HepG2 (cell line): Measurements from ENCODE around the gene PRRT1. TPM values are rescaled to one million over a fixed set of nuclear protein-coding genes. Genes with fewer than 3 reads are reported as not detected.

Experiments used
- FLYWCH1 ChIP-seq: sonication (generic); formaldehyde crosslinking; IDR thresholded peaks from 2 replicates; pipeline ENCODE4 v1.8.1; 2023; ENCODE audit warnings: mild to moderate bottlenecking, missing genetic modification reagents
- GMEB1 ChIP-seq: sonication (generic); formaldehyde crosslinking; IDR thresholded peaks from 2 replicates; pipeline ENCODE4 v1.5.1; 2020; ENCODE audit warnings: missing genetic modification reagents, mild to moderate bottlenecking, borderline replicate concordance
- HDAC1 ChIP-seq: sonication (generic); formaldehyde crosslinking; IDR thresholded peaks from 2 replicates; pipeline ENCODE4 v1.5.1; 2020; ENCODE audit warnings: mild to moderate bottlenecking, missing genetic modification reagents
- NCOA2 ChIP-seq: sonication (generic); formaldehyde crosslinking; IDR thresholded peaks from 2 replicates; pipeline ENCODE4 v1.8.0; 2022; ENCODE audit warnings: inconsistent platforms
- RFXAP ChIP-seq: sonication (generic); formaldehyde crosslinking; IDR thresholded peaks from 2 replicates; pipeline ENCODE4 v1.4.0; 2020; ENCODE audit warnings: missing genetic modification reagents, borderline replicate concordance
- SMC3 ChIP-seq: IDR thresholded peaks from 2 replicates; pipeline ENCODE4 v1.6.1; 2011; ENCODE audit warnings: low read length, improper control_type of control experiment
- TCF7 ChIP-seq: sonication (generic); IDR thresholded peaks from 2 replicates; pipeline ENCODE4 v1.6.1; 2016; ENCODE audit warnings: antibody characterized with exemption, low read depth
- THRA ChIP-seq: sonication (generic); formaldehyde crosslinking; IDR thresholded peaks from 2 replicates; pipeline ENCODE4 v1.4.0; 2020; ENCODE audit warnings: missing genetic modification reagents, borderline replicate concordance
- U2AF1 ChIP-seq: fragments of 200-400 bp; formaldehyde crosslinking; optimal IDR thresholded peaks from 2 replicates; pipeline ENCODE3; 2017; ENCODE audit warnings: mild to moderate bottlenecking, low read depth, low read length
- ZFP36L1 ChIP-seq: sonication (generic); formaldehyde crosslinking; IDR thresholded peaks from 2 replicates; pipeline ENCODE4 v1.8.0; 2022; ENCODE audit warnings: mild to moderate bottlenecking, missing genetic modification reagents, moderate library complexity
- ZKSCAN8 ChIP-seq: IDR thresholded peaks from 2 replicates; pipeline ENCODE4 v1.6.1; 2016; ENCODE audit warnings: borderline replicate concordance, missing genetic modification reagents, missing compliant biosample characterization
- ZMYM2 ChIP-seq: sonication (generic); formaldehyde crosslinking; IDR thresholded peaks from 2 replicates; pipeline ENCODE4 v1.8.0; 2022; ENCODE audit warnings: mild to moderate bottlenecking, missing genetic modification reagents
- ZNF205 ChIP-seq: IDR thresholded peaks from 2 replicates; pipeline ENCODE4 v1.6.1; 2018; ENCODE audit warnings: missing biosample characterization, missing genetic modification reagents
- ZNF317 ChIP-seq: sonication (generic); formaldehyde crosslinking; IDR thresholded peaks from 2 replicates; pipeline ENCODE4 v1.5.0; 2020; ENCODE audit warnings: mild to moderate bottlenecking, missing genetic modification reagents
- ZNF550 ChIP-seq: sonication (generic); formaldehyde crosslinking; IDR thresholded peaks from 2 replicates; pipeline ENCODE4 v1.4.0; 2020; ENCODE audit warnings: mild to moderate bottlenecking, missing genetic modification reagents, borderline replicate concordance
- ZNF557 ChIP-seq: sonication (generic); formaldehyde crosslinking; IDR thresholded peaks from 2 replicates; pipeline ENCODE4 v1.4.0; 2020; ENCODE audit warnings: missing genetic modification reagents
- ZNF780A ChIP-seq: sonication (generic); formaldehyde crosslinking; IDR thresholded peaks from 2 replicates; pipeline ENCODE4 v1.8.0; 2022; ENCODE audit warnings: mild to moderate bottlenecking, missing genetic modification reagents, moderate library complexity
- polyA plus RNA-seq, 8 experiments: library from polyadenylated mRNA; depleted of rRNA in 3 of 8; stranded (reverse) in 7 of 8; unstranded in 1 of 8; fragments of >200 nt; fragmentation: Illumina TruSeq in 4 of 8; extraction: Trizol in 4 of 8; gene quantifications; 2 replicates each; pipeline versions ENCODE4 v1.2.1 to v1.2.3, GENCODE V29; 2011 to 2016; ENCODE audit warnings: low read depth in 4 of 8, missing spikeins in 1 of 8, mixed read lengths in 1 of 8; ENCODE audit not compliant: insufficient read depth in 1 of 8
- total RNA-seq, 5 experiments: library from RNA; depleted of rRNA; stranded (reverse); fragments of >200 nt; fragmentation: Illumina TruSeq; extraction: Trizol; gene quantifications; 2 replicates each; pipeline ENCODE4 v1.2.3, GENCODE V29; 2016; ENCODE audit warnings: low read depth in 1 of 5
- TF ChIP-seq, protein P1 (sequence below): sonication (generic); formaldehyde crosslinking; IDR thresholded peaks from 2 replicates; pipeline ENCODE4 v1.4.0; 2020; ENCODE audit warnings: missing genetic modification reagents
- TF ChIP-seq, protein P2 (sequence below): IDR thresholded peaks from 2 replicates; pipeline ENCODE4 v1.6.1; 2016
- TF ChIP-seq, protein P3 (sequence below): sonication (generic); formaldehyde crosslinking; IDR thresholded peaks from 2 replicates; pipeline ENCODE4 v1.4.0; 2020; ENCODE audit warnings: missing genetic modification reagents

PRRT1 gene
- total and polyA plus RNA-seq, 2 of the 13 experiments (the other 11 are each of a cell fraction or from before 2014, with no cell fraction given) = 0.64 to 1.4 TPM

- no peak for TF ChIP-seq ZNF557 (CRISPR knock-in tag)
- TF ChIP-seq ZNF550 = no peak
- TF ChIP-seq, protein P1, sequence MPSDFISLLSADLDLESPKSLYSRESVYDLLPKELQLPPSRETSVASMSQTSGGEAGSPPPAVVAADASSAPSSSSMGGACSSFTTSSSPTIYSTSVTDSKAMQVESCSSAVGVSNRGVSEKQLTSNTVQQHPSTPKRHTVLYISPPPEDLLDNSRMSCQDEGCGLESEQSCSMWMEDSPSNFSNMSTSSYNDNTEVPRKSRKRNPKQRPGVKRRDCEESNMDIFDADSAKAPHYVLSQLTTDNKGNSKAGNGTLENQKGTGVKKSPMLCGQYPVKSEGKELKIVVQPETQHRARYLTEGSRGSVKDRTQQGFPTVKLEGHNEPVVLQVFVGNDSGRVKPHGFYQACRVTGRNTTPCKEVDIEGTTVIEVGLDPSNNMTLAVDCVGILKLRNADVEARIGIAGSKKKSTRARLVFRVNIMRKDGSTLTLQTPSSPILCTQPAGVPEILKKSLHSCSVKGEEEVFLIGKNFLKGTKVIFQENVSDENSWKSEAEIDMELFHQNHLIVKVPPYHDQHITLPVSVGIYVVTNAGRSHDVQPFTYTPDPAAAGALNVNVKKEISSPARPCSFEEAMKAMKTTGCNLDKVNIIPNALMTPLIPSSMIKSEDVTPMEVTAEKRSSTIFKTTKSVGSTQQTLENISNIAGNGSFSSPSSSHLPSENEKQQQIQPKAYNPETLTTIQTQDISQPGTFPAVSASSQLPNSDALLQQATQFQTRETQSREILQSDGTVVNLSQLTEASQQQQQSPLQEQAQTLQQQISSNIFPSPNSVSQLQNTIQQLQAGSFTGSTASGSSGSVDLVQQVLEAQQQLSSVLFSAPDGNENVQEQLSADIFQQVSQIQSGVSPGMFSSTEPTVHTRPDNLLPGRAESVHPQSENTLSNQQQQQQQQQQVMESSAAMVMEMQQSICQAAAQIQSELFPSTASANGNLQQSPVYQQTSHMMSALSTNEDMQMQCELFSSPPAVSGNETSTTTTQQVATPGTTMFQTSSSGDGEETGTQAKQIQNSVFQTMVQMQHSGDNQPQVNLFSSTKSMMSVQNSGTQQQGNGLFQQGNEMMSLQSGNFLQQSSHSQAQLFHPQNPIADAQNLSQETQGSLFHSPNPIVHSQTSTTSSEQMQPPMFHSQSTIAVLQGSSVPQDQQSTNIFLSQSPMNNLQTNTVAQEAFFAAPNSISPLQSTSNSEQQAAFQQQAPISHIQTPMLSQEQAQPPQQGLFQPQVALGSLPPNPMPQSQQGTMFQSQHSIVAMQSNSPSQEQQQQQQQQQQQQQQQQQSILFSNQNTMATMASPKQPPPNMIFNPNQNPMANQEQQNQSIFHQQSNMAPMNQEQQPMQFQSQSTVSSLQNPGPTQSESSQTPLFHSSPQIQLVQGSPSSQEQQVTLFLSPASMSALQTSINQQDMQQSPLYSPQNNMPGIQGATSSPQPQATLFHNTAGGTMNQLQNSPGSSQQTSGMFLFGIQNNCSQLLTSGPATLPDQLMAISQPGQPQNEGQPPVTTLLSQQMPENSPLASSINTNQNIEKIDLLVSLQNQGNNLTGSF (CRISPR knock-in tag) = no peak
- no peak for TF ChIP-seq NCOA2 (CRISPR knock-in tag)
- no peak for TF ChIP-seq TCF7
- TF ChIP-seq ZNF317 (CRISPR knock-in tag) = no peak
- TF ChIP-seq SMC3 = peak; percentile 49
- no peak for TF ChIP-seq RFXAP (CRISPR knock-in tag)
- TF ChIP-seq HDAC1 (CRISPR knock-in tag) = no peak
- TF ChIP-seq, protein P2, sequence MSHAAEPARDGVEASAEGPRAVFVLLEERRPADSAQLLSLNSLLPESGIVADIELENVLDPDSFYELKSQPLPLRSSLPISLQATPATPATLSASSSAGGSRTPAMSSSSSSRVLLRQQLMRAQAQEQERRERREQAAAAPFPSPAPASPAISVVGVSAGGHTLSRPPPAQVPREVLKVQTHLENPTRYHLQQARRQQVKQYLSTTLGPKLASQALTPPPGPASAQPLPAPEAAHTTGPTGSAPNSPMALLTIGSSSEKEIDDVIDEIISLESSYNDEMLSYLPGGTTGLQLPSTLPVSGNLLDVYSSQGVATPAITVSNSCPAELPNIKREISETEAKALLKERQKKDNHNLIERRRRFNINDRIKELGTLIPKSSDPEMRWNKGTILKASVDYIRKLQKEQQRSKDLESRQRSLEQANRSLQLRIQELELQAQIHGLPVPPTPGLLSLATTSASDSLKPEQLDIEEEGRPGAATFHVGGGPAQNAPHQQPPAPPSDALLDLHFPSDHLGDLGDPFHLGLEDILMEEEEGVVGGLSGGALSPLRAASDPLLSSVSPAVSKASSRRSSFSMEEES (CRISPR knock-in tag) = no peak
- TF ChIP-seq FLYWCH1 (CRISPR knock-in tag) = no peak
- no peak for TF ChIP-seq U2AF1
- no peak for TF ChIP-seq ZKSCAN8 (CRISPR knock-in tag)
- TF ChIP-seq ZMYM2 (CRISPR knock-in tag) = no peak
- TF ChIP-seq, protein P3, sequence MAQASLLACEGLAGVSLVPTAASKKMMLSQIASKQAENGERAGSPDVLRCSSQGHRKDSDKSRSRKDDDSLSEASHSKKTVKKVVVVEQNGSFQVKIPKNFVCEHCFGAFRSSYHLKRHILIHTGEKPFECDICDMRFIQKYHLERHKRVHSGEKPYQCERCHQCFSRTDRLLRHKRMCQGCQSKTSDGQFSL (CRISPR knock-in tag) = 0 out of 2 replicates have a peak, but pooled peaks have one; percentile 49
- no peak for TF ChIP-seq ZNF205
- TF ChIP-seq THRA (CRISPR knock-in tag) = no peak
- no peak for TF ChIP-seq ZNF780A
- TF ChIP-seq ZFP36L1 (CRISPR knock-in tag) = no peak
- TF ChIP-seq GMEB1 (CRISPR knock-in tag) = no peak
Measured at GRCh38 chr6:32113386-32114352, 38.1 kb downstream of the PRRT1 start (continued).
